ENCODE results near the gene EWSR1. TPM values are rescaled to one million over a fixed set of nuclear protein-coding genes. Genes with fewer than 3 reads are reported as not detected.

EWSR1 gene
- total RNA-seq, 3 donors from 2014 or later, result 458 to 522 (median 474) TPM

- no peak for ATAC-seq
- peaks cover 56% of the 10 kb centered on the region for H3K36me3 Mint-ChIP-seq (ENCODE audit: insufficient read depth)
- H3K4me3 Mint-ChIP-seq, result peak overlapping the region; percentile 96
- no peak for DNase-seq
- H3K4me1 Mint-ChIP-seq (ENCODE audit: low read depth), result peaks cover 61% of the 10 kb centered on the region
- no peaks in the 10 kb centered on the region for H3K9me3 Mint-ChIP-seq
- H3K27me3 Mint-ChIP-seq (ENCODE audit: low read depth), result no peaks in the 10 kb centered on the region
Measured at GRCh38 chr22:29269731-29270474, 1.8 kb downstream of the EWSR1 start.

GRCh38 chr22:29270475-29271271, 2.6 kb downstream of the EWSR1 start:
- Mint-ChIP-seq H3K36me3 (ENCODE audit: insufficient read depth) (peaks cover 62% of the 10 kb centered on the region), H3K27me3 (ENCODE audit: low read depth) (no peaks in the 10 kb centered on the region), H3K4me1 (ENCODE audit: low read depth) (peaks cover 66% of the 10 kb centered on the region), H3K4me3 (peak overlapping the region; percentile 96), H3K9me3 (no peaks in the 10 kb centered on the region)
- ATAC-seq (no peak), DNase-seq (no peak)

GRCh38 chr22:29272624-29273023, 4.6 kb downstream of the EWSR1 start:
- Mint-ChIP-seq H3K4me3 (peak overlapping the region; percentile 96), H3K27me3 (ENCODE audit: low read depth) (no peaks in the 10 kb centered on the region)

GRCh38 chr22:29275167-29275566, 7.1 kb downstream of the EWSR1 start:
- Mint-ChIP-seq H3K4me1 (ENCODE audit: low read depth) (peaks cover 74% of the 10 kb centered on the region), H3K4me3 (no peak overlapping the region), H3K36me3 (ENCODE audit: insufficient read depth) (peaks cover 68% of the 10 kb centered on the region), H3K27me3 (ENCODE audit: low read depth) (no peaks in the 10 kb centered on the region), H3K9me3 (no peaks in the 10 kb centered on the region)
- ATAC-seq (no peak), DNase-seq (no peak)

More at GRCh38 chr22:29272624-29273023, 4.6 kb downstream of the EWSR1 start:
- ATAC-seq (no peak), DNase-seq (no peak)
- Mint-ChIP-seq H3K36me3 (ENCODE audit: insufficient read depth) (peaks cover 72% of the 10 kb centered on the region), H3K4me1 (ENCODE audit: low read depth) (peaks cover 73% of the 10 kb centered on the region), H3K9me3 (no peaks in the 10 kb centered on the region)

GRCh38 chr22:29275819-29276565, 7.9 kb downstream of the EWSR1 start:
- Mint-ChIP-seq H3K9me3 (no peaks in the 10 kb centered on the region), H3K4me1 (ENCODE audit: low read depth) (peaks cover 69% of the 10 kb centered on the region), H3K27me3 (ENCODE audit: low read depth) (no peaks in the 10 kb centered on the region), H3K36me3 (ENCODE audit: insufficient read depth) (peaks cover 63% of the 10 kb centered on the region), H3K4me3 (no peak overlapping the region)
- ATAC-seq (no peak), DNase-seq (no peak)

GRCh38 chr22:29277927-29278326, 9.9 kb downstream of the EWSR1 start:
- no peak overlapping the region for H3K4me3 Mint-ChIP-seq
- H3K36me3 Mint-ChIP-seq (ENCODE audit: insufficient read depth), result peaks cover 60% of the 10 kb centered on the region
- peaks cover 52% of the 10 kb centered on the region for H3K4me1 Mint-ChIP-seq (ENCODE audit: low read depth)
- H3K27me3 Mint-ChIP-seq (ENCODE audit: low read depth), result no peaks in the 10 kb centered on the region
- H3K9me3 Mint-ChIP-seq, result no peaks in the 10 kb centered on the region
- ATAC-seq (no peak), DNase-seq (no peak)

GRCh38 chr22:29284196-29284595, 16.1 kb downstream of the EWSR1 start:
- DNase-seq, result no peak

GRCh38 chr22:29288837-29289236, 20.8 kb downstream of the EWSR1 start:
- Mint-ChIP-seq H3K9me3 (no peaks in the 10 kb centered on the region), H3K4me3 (no peak overlapping the region), H3K36me3 (ENCODE audit: insufficient read depth) (peaks cover 53% of the 10 kb centered on the region), H3K4me1 (ENCODE audit: low read depth) (peaks cover 13% of the 10 kb centered on the region), H3K27me3 (ENCODE audit: low read depth) (no peaks in the 10 kb centered on the region)
- ATAC-seq (no peak), DNase-seq (no peak)

More at GRCh38 chr22:29284196-29284595, 16.1 kb downstream of the EWSR1 start:
- no peak for ATAC-seq
- peaks cover 47% of the 10 kb centered on the region for H3K36me3 Mint-ChIP-seq (ENCODE audit: insufficient read depth)
- H3K27me3 Mint-ChIP-seq (ENCODE audit: low read depth), result no peaks in the 10 kb centered on the region
- H3K9me3 Mint-ChIP-seq, result no peaks in the 10 kb centered on the region
- no peak overlapping the region for H3K4me3 Mint-ChIP-seq
- H3K4me1 Mint-ChIP-seq (ENCODE audit: low read depth), result peaks cover 16% of the 10 kb centered on the region

GRCh38 chr22:29290061-29290460, 22.0 kb downstream of the EWSR1 start:
- H3K27me3 Mint-ChIP-seq (ENCODE audit: low read depth), result no peaks in the 10 kb centered on the region
- H3K4me3 Mint-ChIP-seq, result no peak overlapping the region
- H3K4me1 Mint-ChIP-seq (ENCODE audit: low read depth), result peaks cover 13% of the 10 kb centered on the region
- DNase-seq (no peak), ATAC-seq (no peak)
- no peaks in the 10 kb centered on the region for H3K9me3 Mint-ChIP-seq
- peaks cover 49% of the 10 kb centered on the region for H3K36me3 Mint-ChIP-seq (ENCODE audit: insufficient read depth)

- Mint-ChIP-seq H3K27me3 (ENCODE audit: low read depth) (no peaks in the 10 kb centered on the region), H3K36me3 (ENCODE audit: insufficient read depth) (peaks cover 53% of the 10 kb centered on the region)
Measured at GRCh38 chr22:29291215-29291614, 23.1 kb downstream of the EWSR1 start.

GRCh38 chr22:29292379-29292778, 24.3 kb downstream of the EWSR1 start:
- Mint-ChIP-seq H3K27me3 (ENCODE audit: low read depth) (no peaks in the 10 kb centered on the region), H3K4me1 (ENCODE audit: low read depth) (peaks cover 7% of the 10 kb centered on the region), H3K4me3 (no peak overlapping the region), H3K9me3 (no peaks in the 10 kb centered on the region), H3K36me3 (ENCODE audit: insufficient read depth) (peaks cover 51% of the 10 kb centered on the region)
- DNase-seq (no peak), ATAC-seq (no peak)

More at GRCh38 chr22:29291215-29291614, 23.1 kb downstream of the EWSR1 start:
- Mint-ChIP-seq H3K4me3 (no peak overlapping the region), H3K9me3 (no peaks in the 10 kb centered on the region), H3K4me1 (ENCODE audit: low read depth) (peaks cover 13% of the 10 kb centered on the region)
- DNase-seq (no peak), ATAC-seq (peak in 1 of 2 donors; percentile 28)

GRCh38 chr22:29298641-29299040, 30.6 kb downstream of the EWSR1 start:
- no peak overlapping the region for H3K4me3 Mint-ChIP-seq
- no peaks in the 10 kb centered on the region for H3K9me3 Mint-ChIP-seq
- ATAC-seq (no peak), DNase-seq (no peak)
- H3K27me3 Mint-ChIP-seq (ENCODE audit: low read depth), result no peaks in the 10 kb centered on the region
- H3K4me1 Mint-ChIP-seq (ENCODE audit: low read depth), result no peaks in the 10 kb centered on the region
- H3K36me3 Mint-ChIP-seq (ENCODE audit: insufficient read depth), result peaks cover 45% of the 10 kb centered on the region

- ATAC-seq, result no peak
- H3K36me3 Mint-ChIP-seq (ENCODE audit: insufficient read depth), result peaks cover 43% of the 10 kb centered on the region
- no peak for DNase-seq
- H3K27me3 Mint-ChIP-seq (ENCODE audit: low read depth), result peaks cover 2% of the 10 kb centered on the region
- no peaks in the 10 kb centered on the region for H3K9me3 Mint-ChIP-seq
- H3K4me3 Mint-ChIP-seq, result no peak overlapping the region
- H3K4me1 Mint-ChIP-seq (ENCODE audit: low read depth), result no peaks in the 10 kb centered on the region
Measured at GRCh38 chr22:29299136-29299900, 31.2 kb downstream of the EWSR1 start.

- no peak for DNase-seq
- Mint-ChIP-seq H3K4me1 (ENCODE audit: low read depth) (no peaks in the 10 kb centered on the region), H3K27me3 (ENCODE audit: low read depth) (peaks cover 11% of the 10 kb centered on the region), H3K9me3 (no peaks in the 10 kb centered on the region), H3K36me3 (ENCODE audit: insufficient read depth) (peaks cover 42% of the 10 kb centered on the region), H3K4me3 (no peak overlapping the region)
- peak in 1 of 2 donors; percentile 2 for ATAC-seq
Measured at GRCh38 chr22:29300467-29300806, 32.4 kb downstream of the EWSR1 start.
